Retinal pigment epithelial cell (primary cell): ENCODE data around the gene IER3.

Experiments used
- DNase-seq: peaks from one replicate; pipeline ENCODE4 v3.0.0-alpha.2; 2010; ENCODE audit warnings: low read depth
- H3K4me3 ChIP-seq: 2 replicates; pipeline ENCODE4 v1.5.1; 2011; ENCODE audit warnings: mild to moderate bottlenecking, low read length, control low read depth, moderate library complexity
- TF ChIP-seq, protein P1 (sequence below): conservative IDR thresholded peaks from 2 replicates; pipeline ENCODE4 v1.5.1; 2011; ENCODE audit warnings: low read depth, low read length, control low read depth, inconsistent platforms

Gene IER3

DNA sequence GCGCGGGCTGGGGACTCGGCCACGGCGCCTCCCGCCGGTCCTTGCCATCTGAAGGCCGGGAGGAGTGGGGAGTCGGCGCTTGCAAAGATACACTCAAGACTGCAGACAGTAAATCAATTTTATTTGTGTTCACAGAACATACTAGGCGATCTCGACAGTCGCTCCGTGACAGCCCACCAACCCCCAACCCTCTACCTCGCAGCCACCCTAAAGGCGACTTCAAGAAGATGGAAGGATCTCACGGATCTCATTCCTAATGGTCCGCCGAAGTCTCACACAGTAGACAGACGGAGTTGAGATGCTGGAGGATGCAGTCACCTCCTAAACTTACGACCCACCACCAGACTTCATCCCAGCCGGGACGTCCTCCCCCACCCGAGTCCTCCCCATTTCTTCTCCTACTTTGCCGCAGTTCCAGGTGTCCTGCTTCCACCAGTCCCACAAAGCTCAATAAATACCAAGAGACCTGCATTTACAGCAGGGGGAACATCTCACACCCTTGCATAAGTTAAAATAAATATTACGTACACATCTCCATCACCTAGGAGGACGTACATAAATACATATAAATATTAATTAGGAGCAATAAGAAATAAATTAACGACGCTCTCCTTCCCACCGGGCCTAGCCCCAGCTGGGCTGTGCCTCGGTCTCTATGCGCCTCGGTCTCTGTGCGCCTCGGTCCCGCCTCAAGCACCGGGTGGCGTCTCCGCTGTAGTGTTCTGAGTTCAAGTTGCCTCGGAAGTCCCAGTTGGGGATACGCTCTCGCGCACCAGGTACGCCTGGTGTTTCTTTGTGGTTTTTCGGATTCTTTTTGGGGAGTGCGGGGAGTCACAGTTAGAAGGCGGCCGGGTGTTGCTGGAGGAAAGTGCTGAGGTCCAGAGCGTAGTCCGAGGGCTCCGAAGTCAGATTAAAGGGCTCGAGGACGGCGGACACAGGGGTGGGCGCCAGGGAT lies 971 bp downstream of the IER3 start:
- DNase-seq, result no peak

DNA sequence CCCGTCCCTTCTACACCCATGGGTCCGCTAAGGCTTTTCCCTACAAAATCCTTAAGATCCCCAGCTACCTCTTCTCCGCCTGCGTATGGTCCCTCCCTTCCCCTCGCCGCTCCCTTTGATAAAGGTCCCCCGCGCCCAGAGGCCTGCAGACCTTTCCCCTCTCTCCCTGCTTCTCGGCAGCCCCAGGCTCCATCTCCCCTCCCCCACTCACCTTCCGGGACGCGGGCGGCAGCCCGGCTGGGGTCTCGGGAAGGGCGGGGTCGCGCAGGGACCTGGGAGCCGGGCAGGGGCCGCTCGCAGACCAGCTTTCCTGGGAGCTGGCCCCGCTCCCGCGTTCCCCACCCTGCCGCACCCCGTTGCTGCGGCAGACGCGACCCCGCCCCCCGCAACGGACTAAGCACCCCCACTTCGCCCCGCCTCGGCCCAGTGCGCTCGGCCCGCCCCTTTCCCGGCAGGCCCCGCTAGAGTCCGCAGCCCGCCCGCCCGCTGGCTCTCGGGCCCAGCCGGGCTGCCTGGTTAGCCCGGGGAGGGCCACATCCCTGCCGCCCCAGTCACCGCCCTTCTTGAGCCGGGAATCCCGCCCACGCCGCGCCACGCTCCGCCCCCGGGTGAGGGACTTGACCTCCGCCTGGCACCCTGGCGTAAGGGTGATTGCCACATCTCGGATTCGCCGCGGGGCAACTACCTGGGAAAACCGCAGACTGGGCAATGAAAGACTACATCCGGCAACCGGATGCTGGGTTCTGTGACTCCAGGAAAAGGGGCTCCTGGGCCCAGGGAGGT lies 1.8 kb downstream of the IER3 start, which contains the start of gene FLOT1:
TSS of gene FLOT1 (minus strand) at position 372 of the 783 bp plus-strand sequence. CDS start 498 bp downstream, outside the sequence.
- peak within 1 kb of the TSS; percentile 100 for H3K4me3 ChIP-seq
- DNase-seq, result peak; percentile 87
- TF ChIP-seq, protein P1, sequence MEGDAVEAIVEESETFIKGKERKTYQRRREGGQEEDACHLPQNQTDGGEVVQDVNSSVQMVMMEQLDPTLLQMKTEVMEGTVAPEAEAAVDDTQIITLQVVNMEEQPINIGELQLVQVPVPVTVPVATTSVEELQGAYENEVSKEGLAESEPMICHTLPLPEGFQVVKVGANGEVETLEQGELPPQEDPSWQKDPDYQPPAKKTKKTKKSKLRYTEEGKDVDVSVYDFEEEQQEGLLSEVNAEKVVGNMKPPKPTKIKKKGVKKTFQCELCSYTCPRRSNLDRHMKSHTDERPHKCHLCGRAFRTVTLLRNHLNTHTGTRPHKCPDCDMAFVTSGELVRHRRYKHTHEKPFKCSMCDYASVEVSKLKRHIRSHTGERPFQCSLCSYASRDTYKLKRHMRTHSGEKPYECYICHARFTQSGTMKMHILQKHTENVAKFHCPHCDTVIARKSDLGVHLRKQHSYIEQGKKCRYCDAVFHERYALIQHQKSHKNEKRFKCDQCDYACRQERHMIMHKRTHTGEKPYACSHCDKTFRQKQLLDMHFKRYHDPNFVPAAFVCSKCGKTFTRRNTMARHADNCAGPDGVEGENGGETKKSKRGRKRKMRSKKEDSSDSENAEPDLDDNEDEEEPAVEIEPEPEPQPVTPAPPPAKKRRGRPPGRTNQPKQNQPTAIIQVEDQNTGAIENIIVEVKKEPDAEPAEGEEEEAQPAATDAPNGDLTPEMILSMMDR, result no peak

More for the DNA sequence above, 971 bp downstream of the IER3 start:
- H3K4me3 ChIP-seq, result peak overlapping the region; percentile 100
- TF ChIP-seq, protein P1, result no peak

DNA sequence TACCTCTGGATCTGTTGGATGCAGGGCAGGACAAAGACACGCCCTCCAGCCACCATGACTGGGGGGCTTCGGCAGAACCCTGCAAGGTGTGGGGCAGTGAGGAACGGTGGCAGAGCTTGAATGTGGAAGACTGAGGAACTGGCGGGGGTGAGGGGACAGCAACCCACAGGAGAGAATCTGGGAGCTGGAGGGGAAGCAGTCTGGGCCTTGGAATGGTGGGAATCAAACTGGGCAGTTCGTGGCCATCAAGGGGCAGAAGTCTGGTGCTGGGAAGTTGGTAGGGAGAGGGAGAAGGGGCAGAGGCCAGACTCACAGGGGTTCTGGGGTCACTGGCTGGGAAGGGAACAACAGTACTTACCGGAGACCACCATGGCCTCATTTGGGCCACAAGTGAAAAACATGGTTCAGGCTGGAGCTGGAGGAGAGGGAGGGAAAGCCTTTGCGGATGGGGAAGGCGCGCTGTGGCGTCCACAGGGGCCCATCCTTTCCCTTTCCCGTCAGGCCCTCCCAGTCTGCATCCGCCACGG lies 2.5 kb downstream of the IER3 start:
- no peak for DNase-seq
- H3K4me3 ChIP-seq, result peak overlapping the region; percentile 100
- TF ChIP-seq, protein P1, result no peak

DNA sequence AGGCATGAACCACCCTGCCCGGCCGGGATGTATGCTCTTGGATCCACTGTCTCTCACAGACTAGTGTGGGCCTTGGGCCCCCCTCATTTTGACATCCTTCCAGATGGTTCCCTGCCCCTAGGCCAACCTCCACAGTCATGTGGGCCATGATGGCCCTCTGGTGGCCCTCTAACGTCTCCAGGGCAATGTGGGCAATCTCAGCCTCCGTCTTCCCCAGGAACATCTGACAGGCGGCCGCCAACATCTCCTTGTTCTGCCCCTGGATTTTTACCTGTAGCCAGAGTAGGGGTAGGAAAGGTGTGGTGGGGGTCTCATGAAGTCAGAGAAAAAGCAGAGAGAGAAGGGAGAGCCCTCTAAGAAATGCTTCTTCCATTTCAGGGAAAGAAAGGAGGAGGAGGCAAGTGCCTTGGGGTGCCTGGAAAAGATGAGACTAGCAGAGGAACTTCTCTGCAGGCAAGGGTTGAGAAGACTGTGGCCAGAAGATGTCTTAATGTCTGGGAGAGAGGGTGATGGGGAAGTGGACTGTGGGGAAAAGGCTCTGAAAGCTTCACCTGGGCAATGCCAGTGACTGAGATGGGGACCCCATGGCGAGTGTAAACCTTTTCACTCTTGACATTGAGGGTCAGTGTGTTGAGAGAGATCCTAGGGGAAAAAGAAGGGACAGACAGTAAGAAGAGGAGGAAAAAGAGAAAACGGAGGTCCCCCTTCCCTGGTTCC lies 3.1 kb downstream of the IER3 start:
- TF ChIP-seq, protein P1, result no peak
- DNase-seq, result no peak
- H3K4me3 ChIP-seq, result peak overlapping the region; percentile 100

DNA sequence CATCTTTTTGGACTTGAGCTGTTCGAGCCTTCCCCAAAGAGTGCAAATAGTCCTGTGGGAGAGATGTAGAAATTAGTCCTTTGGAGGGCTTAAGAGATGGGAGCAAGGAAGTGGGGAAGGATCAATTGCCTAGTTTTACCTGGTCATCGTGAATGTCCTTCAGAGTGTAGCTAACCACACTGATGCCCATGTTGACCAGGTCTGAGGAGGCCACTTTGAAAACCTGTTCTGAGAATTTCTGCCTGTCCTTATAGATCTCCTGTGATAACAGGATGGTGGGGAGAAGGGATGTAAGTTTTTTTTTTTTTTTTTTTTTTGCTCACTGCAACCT lies 3.8 kb downstream of the IER3 start:
- DNase-seq, result no peak
- no peak overlapping the region for H3K4me3 ChIP-seq
- TF ChIP-seq, protein P1, result no peak

DNA sequence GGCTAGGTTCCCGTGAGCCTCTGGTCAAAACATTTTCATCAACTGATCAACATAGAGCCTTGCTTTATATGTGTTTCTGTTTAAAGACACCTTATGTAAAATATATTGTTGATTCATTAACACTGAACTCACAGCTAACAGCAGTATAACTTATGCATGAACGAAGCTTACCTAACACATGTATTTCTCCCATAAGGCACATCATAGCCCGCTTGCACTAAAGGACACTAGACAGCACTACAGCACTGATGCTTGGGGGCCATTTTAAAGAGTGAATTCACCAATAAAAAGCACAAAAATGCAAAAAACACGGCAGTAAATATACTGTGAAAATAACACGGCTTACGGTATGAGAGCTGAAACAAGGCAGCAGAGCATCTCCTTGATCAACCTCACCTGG lies 5.8 kb downstream of the IER3 start:
- no peak overlapping the region for H3K4me3 ChIP-seq
- DNase-seq, result no peak
- TF ChIP-seq, protein P1, result no peak
